K562 (cell line): ENCODE measurements around the gene PRKAR1A. TPM values are rescaled to one million over a fixed set of nuclear protein-coding genes. Genes with fewer than 3 reads are reported as not detected.

Experiments used
- ATAC-seq: fragments of 200-7000 bp; cut with Tn5 transposase; 3 replicates; pipeline ENCODE4 v1.9.1; 2020; ENCODE audit warnings: moderate library complexity
- BruUV-seq: library from RNA; stranded (reverse); fragments of 400-500 nt; replicated peaks from 2 replicates; lab custom pipeline; 2021; lab: Mats Ljungman, UMichigan
- CTCF ChIA-PET: fragments of 300-600 bp; formaldehyde crosslinking; extraction: SDS; loops from one replicate; lab custom pipeline; 2021; ENCODE audit warnings: low intra/inter-chr PET ratio; lab: Yijun Ruan, JAX
- POLR2A ChIA-PET: fragments of 300-600, 350-650 bp; sonication (Branson Sonifier 250); formaldehyde crosslinking; extraction: SDS; loops from one replicate; lab custom pipeline; 2021; ENCODE audit warnings: antibody characterized with exemption, inconsistent platforms; lab: Yijun Ruan, JAX
- DNase-seq, 4 experiments: peaks; one replicate each; pipeline versions ENCODE4 v3.0.0 to v3.0.0-alpha.2; 2011 to 2018; ENCODE audit warnings: low spot score in 3 of 4, mixed read lengths in 3 of 4; ENCODE audit errors: extremely low read depth in 1 of 4
- FAIRE-seq: peaks from 2 replicates; lab custom pipeline; 2011; peaks lifted over from hg19 to GRCh38; lab: Jason Lieb, UNC
- H2AFZ ChIP-seq: 2 replicates; pipeline ENCODE4 v1.6.0; 2011; ENCODE audit warnings: low read depth, low read length, control low read depth, inconsistent platforms
- H3K27ac ChIP-seq: fragments of 200-600 bp; 3 replicates; pipeline ENCODE4 v1.8.0; 2011; ENCODE audit warnings: low read depth, mild to moderate bottlenecking, control low read depth, inconsistent platforms, low read length, moderate library complexity, mixed read lengths; ENCODE audit errors: extremely low read depth
- H3K27me3 ChIP-seq, 2 experiments: fragments of 300-600 bp in 1 of 2; 2 replicates in 1 of 2; 3 replicates in 1 of 2; pipeline versions ENCODE4 v1.6.0 to v1.8.0; 2011; ENCODE audit warnings: inconsistent platforms in 2 of 2, low read length in 2 of 2, mild to moderate bottlenecking in 1 of 2, mixed read lengths in 1 of 2, moderate library complexity in 1 of 2; ENCODE audit not compliant: control insufficient read depth in 2 of 2, insufficient read depth in 2 of 2
- H3K36me3 ChIP-seq: fragments of 300-600 bp; 3 replicates; pipeline ENCODE4 v1.8.0; 2011; ENCODE audit warnings: mild to moderate bottlenecking, low read length, inconsistent platforms; ENCODE audit not compliant: control insufficient read depth, insufficient read depth
- H3K4me1 ChIP-seq, 2 experiments: fragments of 200-600 bp in 1 of 2; replicated peaks in 1 of 2; 2 replicates in 1 of 2; 3 replicates in 1 of 2; pipeline versions ENCODE4 v1.5.1 to v1.8.0; 2011; ENCODE audit warnings: inconsistent platforms in 2 of 2, low read length in 2 of 2, mild to moderate bottlenecking in 1 of 2, mixed read lengths in 1 of 2, moderate library complexity in 1 of 2; ENCODE audit not compliant: control insufficient read depth in 2 of 2, insufficient read depth in 2 of 2
- H3K4me2 ChIP-seq: 2 replicates; pipeline ENCODE4 v1.6.1; 2011; ENCODE audit warnings: low read length, control low read depth, inconsistent platforms, mixed read lengths; ENCODE audit not compliant: insufficient read depth
- H3K4me3 ChIP-seq: fragments of 200-600 bp; sonication (generic), shearing (Covaris generic); 2 replicates; pipeline ENCODE4 v1.5.1; 2016; ENCODE audit warnings: control low read depth, inconsistent platforms
- H3K79me2 ChIP-seq: fragments of 200-600 bp; 3 replicates; pipeline ENCODE4 v1.8.0; 2011; ENCODE audit warnings: low read length, inconsistent platforms; ENCODE audit not compliant: control insufficient read depth, insufficient read depth
- H3K9ac ChIP-seq, 2 experiments: 2 replicates each; pipeline versions ENCODE4 v1.6.0 to v1.6.1; 2011; ENCODE audit warnings: low read depth in 2 of 2, low read length in 2 of 2, control low read depth in 1 of 2, inconsistent platforms in 1 of 2, mild to moderate bottlenecking in 1 of 2, mixed read lengths in 1 of 2; ENCODE audit not compliant: insufficient read depth in 1 of 2
- H3K9me1 ChIP-seq: one replicate; pipeline ENCODE4 v1.6.0; 2011; ENCODE audit warnings: inconsistent platforms, mild to moderate bottlenecking, low read length, moderate library complexity; ENCODE audit not compliant: control insufficient read depth, insufficient read depth
- H3K9me3 ChIP-seq: replicated peaks from 2 replicates; pipeline ENCODE4 v1.5.1; 2011; ENCODE audit warnings: low read depth, low read length, inconsistent platforms; ENCODE audit not compliant: control insufficient read depth, insufficient read depth
- H4K20me1 ChIP-seq: replicated peaks from 2 replicates; pipeline ENCODE4 v1.6.1; 2011; ENCODE audit warnings: low read length, inconsistent platforms, mixed read lengths; ENCODE audit not compliant: control insufficient read depth, insufficient read depth
- ARHGAP35 ChIP-seq: fragments of 450-650 bp; IDR thresholded peaks from 2 replicates; pipeline ENCODE4 v1.6.1; 2018; ENCODE audit not compliant: partially characterized antibody
- BDP1 ChIP-seq: IDR thresholded peaks from 3 replicates; pipeline ENCODE4 v1.6.1; 2011; ENCODE audit not compliant: insufficient read length, insufficient read depth
- BRCA1 ChIP-seq, 2 experiments: fragments of 450-650 bp in 1 of 2; sonication (generic) in 1 of 2; formaldehyde crosslinking in 1 of 2; IDR thresholded peaks; 2 replicates each; pipeline versions ENCODE4 v1.5.0 to v1.6.1; 2017 to 2020; ENCODE audit warnings: mild to moderate bottlenecking in 1 of 2, missing genetic modification reagents in 1 of 2
- BRD4 ChIP-seq: fragments of 200-600 bp; sonication (generic); IDR thresholded peaks from 2 replicates; pipeline ENCODE4 v1.6.1; 2017; ENCODE audit warnings: inconsistent platforms
- CCNT2 ChIP-seq: IDR thresholded peaks from 2 replicates; pipeline ENCODE4 v1.6.1; 2011; ENCODE audit warnings: borderline replicate concordance, low read depth, mild to moderate bottlenecking, moderate library complexity, mixed read lengths, low read length; ENCODE audit not compliant: insufficient read length; ENCODE audit errors: extremely low read depth
- HDAC3 ChIP-seq: fragments of 450-650 bp; IDR thresholded peaks from 2 replicates; pipeline ENCODE4 v1.6.1; 2018; ENCODE audit warnings: borderline replicate concordance, mild to moderate bottlenecking, moderate library complexity; ENCODE audit not compliant: partially characterized antibody
- KAT8 ChIP-seq: fragments of 450-650 bp; IDR thresholded peaks from 2 replicates; pipeline ENCODE4 v1.6.1; 2016; ENCODE audit warnings: low read depth, mild to moderate bottlenecking
- MTA2 ChIP-seq: fragments of 450-650 bp; IDR thresholded peaks from 2 replicates; pipeline ENCODE4 v1.6.1; 2016; ENCODE audit warnings: low read depth
- NELFE ChIP-seq: IDR thresholded peaks from 2 replicates; pipeline ENCODE4 v1.6.1; 2011; ENCODE audit warnings: mild to moderate bottlenecking; ENCODE audit not compliant: insufficient read depth, insufficient read length
- PHB ChIP-seq: fragments of 250-450 bp; sonication (Bioruptor Pico); IDR thresholded peaks from 2 replicates; pipeline ENCODE4 v1.5.0; 2021
- PHF21A ChIP-seq: fragments of 450-650 bp; IDR thresholded peaks from 2 replicates; pipeline ENCODE4 v1.6.1; 2017; ENCODE audit warnings: low read depth, borderline replicate concordance
- POLR3G ChIP-seq: IDR thresholded peaks from 2 replicates; pipeline ENCODE4 v1.6.1; 2011; ENCODE audit not compliant: insufficient read length, insufficient replicate concordance; ENCODE audit errors: extremely low read depth
- STAT6 ChIP-seq: sonication (generic); formaldehyde crosslinking; IDR thresholded peaks from 2 replicates; pipeline ENCODE4 v1.8.1; 2023; ENCODE audit warnings: mild to moderate bottlenecking, missing genetic modification reagents
- ZNF395 ChIP-seq: fragments of 200-800 bp; sonication (Bioruptor generic); IDR thresholded peaks from 2 replicates; pipeline ENCODE4 v1.6.1; 2017; ENCODE audit warnings: missing genetic modification characterization, missing compliant biosample characterization
- ZNF592 ChIP-seq: fragments of 450-650 bp; IDR thresholded peaks from 2 replicates; pipeline ENCODE4 v1.6.1; 2017; ENCODE audit warnings: antibody characterized with exemption, mild to moderate bottlenecking
- WGBS: fragments of 100-300 bp; shearing (Covaris generic); methylation state at CpG from one replicate; pipeline ENCODE4 v1.1.6; 2016; ENCODE audit warnings: low coverage, mixed read lengths; ENCODE audit not compliant: insufficient coverage; ENCODE audit errors: missing lambda C conversion rate; 5-methylcytosine and 5-hydroxymethylcytosine counted together
- in situ Hi-C: fragments of 300-500 bp; cut with MboI; formaldehyde crosslinking; loops from 4 replicates; pipeline ENCODE4 v1.15.0; 2018; ENCODE audit warnings: inconsistent platforms, mixed read lengths
- intact Hi-C: fragments of 100-400 bp; cut with micrococcal nuclease; formaldehyde crosslinking; loops from 2 replicates; pipeline ENCODE4 v1.14.2; 2022
- polyA plus RNA-seq, 8 experiments: library from polyadenylated mRNA; depleted of rRNA in 4 of 8; stranded (reverse) in 5 of 8; unstranded in 3 of 8; fragments of >200 nt; fragmentation: Nextera tagmentation in 2 of 8; fragmentation: Illumina TruSeq in 1 of 8; extraction: Ambion mirVana in 2 of 8; extraction: Trizol in 1 of 8; gene quantifications; 2 replicates each; pipeline versions ENCODE4 v1.2.1 to v1.2.3, GENCODE V29; 2011 to 2014; ENCODE audit warnings: inconsistent platforms in 1 of 8, missing spikeins in 1 of 8
- total RNA-seq, 7 experiments: library from RNA; depleted of rRNA in 6 of 7; stranded (reverse); fragments of >200 nt in 6 of 7; fragmentation: Illumina TruSeq in 2 of 7; extraction: Trizol in 2 of 7; gene quantifications; 2 replicates each; pipeline versions ENCODE4 v1.2.1 to v1.2.3, GENCODE V29; 2011 to 2021; ENCODE audit warnings: low replicate concordance in 1 of 7

The PRKAR1A gene
- total and polyA plus RNA-seq, 9 of the 15 experiments (the other 6 are each of a cell fraction or from before 2014, with no cell fraction given): 15.0 to 95.6 (median 67.5) TPM

- Histone ChIP-seq H3K79me2 (no peaks in the 10 kb centered on the region), H3K4me2 (no peak overlapping the region), H3K4me3 (no peak overlapping the region), H4K20me1 (no peaks in the 10 kb centered on the region), H3K27me3 (peaks cover 16 to 24% of the 10 kb centered on the region in 2 experiments), H3K9ac (no peak overlapping the region), H3K27ac (no peak overlapping the region), H3K36me3 (no peaks in the 10 kb centered on the region), H3K9me3 (no peaks in the 10 kb centered on the region), H2AFZ (no peak overlapping the region), H3K4me1 (peaks cover 6 to 13% of the 10 kb centered on the region in 2 experiments; a peak in 3 of 5 replicates), H3K9me1 (no peaks in the 10 kb centered on the region)
- ChIA-PET CTCF (no interaction called here), POLR2A (no interaction called here)
- DNase-seq (no peak), ATAC-seq (no peak), FAIRE-seq (no peak)
- intact Hi-C loops (no loop called here), in situ Hi-C loops (no loop called here)
- 0% methylated on average over 2 of the region's 2 CpGs for WGBS
- no TSS peak for BruUV-seq
- TF ChIP-seq PHB (CRISPR knock-in tag): no peak
- no peak for TF ChIP-seq CCNT2
- TF ChIP-seq ZNF592: no peak
- TF ChIP-seq POLR3G: no peak
- TF ChIP-seq STAT6 (CRISPR knock-in tag): no peak
- no peak for TF ChIP-seq BRD4
- TF ChIP-seq BDP1: no peak
- no peak for TF ChIP-seq HDAC3
- TF ChIP-seq ZNF395: no peak
- TF ChIP-seq ARHGAP35: no peak
- no peak for TF ChIP-seq BRCA1 (IDR thresholded peaks at IDR 0.05)
- TF ChIP-seq BRCA1 (CRISPR knock-in tag; IDR thresholded peaks at IDR 0.05): no peak
- no peak for TF ChIP-seq MTA2
- no peak for TF ChIP-seq NELFE
- TF ChIP-seq KAT8: no peak
- no peak for TF ChIP-seq PHF21A
Observed at GRCh38 chr17:68595986-68596385, 83.8 kb downstream of the PRKAR1A start.
